ENCODE data around the gene C16orf86. TPM values are rescaled to one million over a fixed set of nuclear protein-coding genes. Genes with fewer than 3 reads are reported as not detected.
A peak's percentile ranks its signal among the peaks of the same experiment; 100 is the strongest.

The C16orf86 gene
- polyA plus RNA-seq (2013): 0.54 and 0.86 TPM in 2 replicates

GRCh38 chr16:67666559-67667452, at the start of gene C16orf86, which contains the start of gene ENKD1:
TSS of gene C16orf86 (plus strand) at chr16:67666814. CDS start at chr16:67666971, 157 bp downstream.
TSS of gene ENKD1 (minus strand) at chr16:67666750. CDS start at chr16:67666442, 308 bp downstream.
- no CpG with 5 or more reads among the region's 78 CpGs for WGBS (ENCODE audit: extremely low coverage, insufficient coverage, insufficient read length)
- Histone ChIP-seq H3K79me1 (ENCODE audit: low read length) (peaks cover 5% of the 10 kb centered on the region), H3K14ac (ENCODE audit: low read length) (peak within 1 kb of the TSS; percentile 62), H2BK5ac (ENCODE audit: low read depth, low read length, poor library complexity) (no peak within 1 kb of the TSS), H3K9me3 (ENCODE audit: insufficient read depth, low read depth, low read length) (no peaks in the 10 kb centered on the region), H4K12ac (ENCODE audit: low read depth, low read length) (peak within 1 kb of the TSS; percentile 70), H3K4me3 (ENCODE audit: low read depth, low read length) (peak within 1 kb of the TSS; percentile 79), H2BK12ac (ENCODE audit: low read length) (no peak within 1 kb of the TSS), H3K23ac (ENCODE audit: low read length) (no peak within 1 kb of the TSS), H3K4me2 (ENCODE audit: low read length) (peak within 1 kb of the TSS; percentile 78), H3K27me3 (ENCODE audit: insufficient read depth, low read length) (no peaks in the 10 kb centered on the region), H4K8ac (ENCODE audit: low read depth, low read length) (peak within 1 kb of the TSS; percentile 93), H2AFZ (ENCODE audit: insufficient read depth, low read length, poor library complexity) (peak within 1 kb of the TSS; percentile 96), H3K27ac (ENCODE audit: low read depth, low read length) (no peak within 1 kb of the TSS), H3K79me2 (ENCODE audit: control insufficient read depth, insufficient read depth, low read length, poor library complexity) (peaks cover 3% of the 10 kb centered on the region), H3K9ac (ENCODE audit: low read length) (no peak within 1 kb of the TSS), H2BK120ac (ENCODE audit: insufficient read depth, low read length, poor library complexity) (peak within 1 kb of the TSS; percentile 70), H4K91ac (ENCODE audit: low read depth, low read length) (peak within 1 kb of the TSS; percentile 87), H3K4ac (ENCODE audit: low read depth, low read length) (peak within 1 kb of the TSS; percentile 53), H3K18ac (ENCODE audit: low read length) (peak within 1 kb of the TSS; percentile 70), H2AK5ac (ENCODE audit: low read length) (no peak within 1 kb of the TSS), H3K36me3 (ENCODE audit: control insufficient read depth in 1 of 2, insufficient read depth in 2 of 2, low read length in 2 of 2) (peaks cover 4% of the 10 kb centered on the region in 2 experiments), H3K4me1 (ENCODE audit: control insufficient read depth in 1 of 2, insufficient read depth in 2 of 2, low read length in 2 of 2) (peaks cover 11% of the 10 kb centered on the region in 2 experiments)
- peak; percentile 70 to 79 for DNase-seq

- no peaks in the 10 kb centered on the region for H3K4me1 ChIP-seq (ENCODE audit: control insufficient read depth in 1 of 2, insufficient read depth in 2 of 2, low read length in 2 of 2)
- no peak overlapping the region for H2BK5ac ChIP-seq (ENCODE audit: low read depth, low read length, poor library complexity)
- no peak overlapping the region for H3K27ac ChIP-seq (ENCODE audit: low read depth, low read length)
- no CpG with 5 or more reads among the region's 14 CpGs for WGBS (ENCODE audit: extremely low coverage, insufficient coverage, insufficient read length)
- no peak overlapping the region for H4K91ac ChIP-seq (ENCODE audit: low read depth, low read length)
- DNase-seq: no peak
- H3K23ac ChIP-seq (ENCODE audit: low read length): no peak overlapping the region
- no peak overlapping the region for H4K8ac ChIP-seq (ENCODE audit: low read depth, low read length)
- no peaks in the 10 kb centered on the region for H3K79me1 ChIP-seq (ENCODE audit: low read length)
- no peak overlapping the region for H3K4me2 ChIP-seq (ENCODE audit: low read length)
- no peaks in the 10 kb centered on the region for H3K79me2 ChIP-seq (ENCODE audit: control insufficient read depth, insufficient read depth, low read length, poor library complexity)
- H2BK120ac ChIP-seq (ENCODE audit: insufficient read depth, low read length, poor library complexity): no peak overlapping the region
- H3K18ac ChIP-seq (ENCODE audit: low read length): no peak overlapping the region
- peaks cover 42 to 62% of the 10 kb centered on the region in 2 experiments for H3K36me3 ChIP-seq (ENCODE audit: control insufficient read depth in 1 of 2, insufficient read depth in 2 of 2, low read length in 2 of 2)
- H3K9me3 ChIP-seq (ENCODE audit: insufficient read depth, low read depth, low read length): no peaks in the 10 kb centered on the region
- H3K4ac ChIP-seq (ENCODE audit: low read depth, low read length): no peak overlapping the region
- no peak overlapping the region for H2BK12ac ChIP-seq (ENCODE audit: low read length)
- no peak overlapping the region for H2AK5ac ChIP-seq (ENCODE audit: low read length)
- no peak overlapping the region for H3K4me3 ChIP-seq (ENCODE audit: low read depth, low read length)
- H4K12ac ChIP-seq (ENCODE audit: low read depth, low read length): no peak overlapping the region
- no peaks in the 10 kb centered on the region for H3K27me3 ChIP-seq (ENCODE audit: insufficient read depth, low read length)
- H3K9ac ChIP-seq (ENCODE audit: low read length): no peak overlapping the region
- H2AFZ ChIP-seq (ENCODE audit: insufficient read depth, low read length, poor library complexity): no peak overlapping the region
- no peak overlapping the region for H3K14ac ChIP-seq (ENCODE audit: low read length)
Measured at GRCh38 chr16:67628216-67628615, 38.4 kb upstream of the C16orf86 start.

- Histone ChIP-seq H3K9me3 (ENCODE audit: insufficient read depth, low read depth, low read length) (no peaks in the 10 kb centered on the region), H3K4me1 (ENCODE audit: control insufficient read depth in 1 of 2, insufficient read depth in 2 of 2, low read length in 2 of 2) (no peaks in the 10 kb centered on the region), H3K79me1 (ENCODE audit: low read length) (no peaks in the 10 kb centered on the region), H4K91ac (ENCODE audit: low read depth, low read length) (no peak overlapping the region), H3K4me3 (ENCODE audit: low read depth, low read length) (no peak overlapping the region), H3K9ac (ENCODE audit: low read length) (no peak overlapping the region), H3K36me3 (ENCODE audit: control insufficient read depth in 1 of 2, insufficient read depth in 2 of 2, low read length in 2 of 2) (peaks cover 50 to 64% of the 10 kb centered on the region in 2 experiments), H3K14ac (ENCODE audit: low read length) (no peak overlapping the region), H3K27ac (ENCODE audit: low read depth, low read length) (no peak overlapping the region), H4K12ac (ENCODE audit: low read depth, low read length) (no peak overlapping the region), H2BK120ac (ENCODE audit: insufficient read depth, low read length, poor library complexity) (no peak overlapping the region), H2BK12ac (ENCODE audit: low read length) (no peak overlapping the region), H3K23ac (ENCODE audit: low read length) (no peak overlapping the region), H3K27me3 (ENCODE audit: insufficient read depth, low read length) (no peaks in the 10 kb centered on the region), H3K18ac (ENCODE audit: low read length) (no peak overlapping the region), H2BK5ac (ENCODE audit: low read depth, low read length, poor library complexity) (no peak overlapping the region), H3K4ac (ENCODE audit: low read depth, low read length) (no peak overlapping the region), H3K4me2 (ENCODE audit: low read length) (no peak overlapping the region), H3K79me2 (ENCODE audit: control insufficient read depth, insufficient read depth, low read length, poor library complexity) (no peaks in the 10 kb centered on the region), H4K8ac (ENCODE audit: low read depth, low read length) (no peak overlapping the region), H2AK5ac (ENCODE audit: low read length) (no peak overlapping the region), H2AFZ (ENCODE audit: insufficient read depth, low read length, poor library complexity) (no peak overlapping the region)
- WGBS (ENCODE audit: extremely low coverage, insufficient coverage, insufficient read length): no CpG with 5 or more reads among the region's 7 CpGs
- no peak for DNase-seq
Measured at GRCh38 chr16:67632415-67633172, 34.0 kb upstream of the C16orf86 start.

GRCh38 chr16:67636713-67637112, 29.9 kb upstream of the C16orf86 start:
- H2BK120ac ChIP-seq (ENCODE audit: insufficient read depth, low read length, poor library complexity): no peak overlapping the region
- no peaks in the 10 kb centered on the region for H3K4me1 ChIP-seq (ENCODE audit: control insufficient read depth in 1 of 2, insufficient read depth in 2 of 2, low read length in 2 of 2)
- H4K12ac ChIP-seq (ENCODE audit: low read depth, low read length): no peak overlapping the region
- H3K4ac ChIP-seq (ENCODE audit: low read depth, low read length): no peak overlapping the region
- peaks cover 36 to 59% of the 10 kb centered on the region in 2 experiments for H3K36me3 ChIP-seq (ENCODE audit: control insufficient read depth in 1 of 2, insufficient read depth in 2 of 2, low read length in 2 of 2)
- no peak overlapping the region for H3K4me3 ChIP-seq (ENCODE audit: low read depth, low read length)
- no peak overlapping the region for H3K4me2 ChIP-seq (ENCODE audit: low read length)
- no peak overlapping the region for H3K9ac ChIP-seq (ENCODE audit: low read length)
- H3K27ac ChIP-seq (ENCODE audit: low read depth, low read length): no peak overlapping the region
- H2AK5ac ChIP-seq (ENCODE audit: low read length): no peak overlapping the region
- H2AFZ ChIP-seq (ENCODE audit: insufficient read depth, low read length, poor library complexity): no peak overlapping the region
- H3K79me2 ChIP-seq (ENCODE audit: control insufficient read depth, insufficient read depth, low read length, poor library complexity): no peaks in the 10 kb centered on the region
- no peaks in the 10 kb centered on the region for H3K9me3 ChIP-seq (ENCODE audit: insufficient read depth, low read depth, low read length)
- no peak overlapping the region for H3K23ac ChIP-seq (ENCODE audit: low read length)
- H2BK5ac ChIP-seq (ENCODE audit: low read depth, low read length, poor library complexity): no peak overlapping the region
- H4K8ac ChIP-seq (ENCODE audit: low read depth, low read length): no peak overlapping the region
- H3K18ac ChIP-seq (ENCODE audit: low read length): no peak overlapping the region
- no peak overlapping the region for H3K14ac ChIP-seq (ENCODE audit: low read length)
- H2BK12ac ChIP-seq (ENCODE audit: low read length): no peak overlapping the region
- H3K27me3 ChIP-seq (ENCODE audit: insufficient read depth, low read length): no peaks in the 10 kb centered on the region
- H3K79me1 ChIP-seq (ENCODE audit: low read length): no peaks in the 10 kb centered on the region
- no peak for DNase-seq
- no peak overlapping the region for H4K91ac ChIP-seq (ENCODE audit: low read depth, low read length)
- WGBS (ENCODE audit: extremely low coverage, insufficient coverage, insufficient read length): no CpG with 5 or more reads among the region's 8 CpGs
